Measurements from ENCODE around the gene TTC4.

DNA sequence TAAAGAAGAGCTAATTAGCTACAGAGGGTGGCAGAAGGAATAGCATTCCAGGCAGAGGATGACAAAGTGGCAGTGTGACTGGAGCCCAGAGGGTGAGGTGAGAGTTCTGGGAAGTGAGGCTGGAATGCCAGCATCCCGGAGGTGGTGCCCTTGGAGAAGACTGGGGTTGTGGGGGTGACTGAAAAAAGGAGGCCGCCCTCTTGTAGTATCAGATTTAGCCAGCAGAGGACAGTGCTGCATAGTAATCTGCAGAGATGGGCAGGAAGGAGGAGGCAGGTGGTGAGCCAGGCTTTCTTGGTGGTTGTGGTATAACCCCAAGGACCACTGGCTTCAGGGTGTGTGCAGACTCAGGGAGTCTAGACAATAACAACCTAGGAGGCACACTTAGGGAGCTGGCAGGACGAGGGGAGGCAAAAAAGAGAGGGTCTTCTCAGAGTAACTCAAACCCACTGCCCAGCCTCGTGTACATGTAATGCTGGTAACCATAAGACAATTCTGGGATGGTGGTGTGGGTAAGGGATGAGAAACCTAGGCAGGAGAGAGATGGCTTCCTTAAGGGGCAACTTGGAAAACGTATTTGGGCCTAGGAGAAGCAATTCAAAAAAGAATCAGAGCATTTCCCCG, 43.6 kb upstream of the TTC4 start:
- TF ChIP-seq, protein P1, sequence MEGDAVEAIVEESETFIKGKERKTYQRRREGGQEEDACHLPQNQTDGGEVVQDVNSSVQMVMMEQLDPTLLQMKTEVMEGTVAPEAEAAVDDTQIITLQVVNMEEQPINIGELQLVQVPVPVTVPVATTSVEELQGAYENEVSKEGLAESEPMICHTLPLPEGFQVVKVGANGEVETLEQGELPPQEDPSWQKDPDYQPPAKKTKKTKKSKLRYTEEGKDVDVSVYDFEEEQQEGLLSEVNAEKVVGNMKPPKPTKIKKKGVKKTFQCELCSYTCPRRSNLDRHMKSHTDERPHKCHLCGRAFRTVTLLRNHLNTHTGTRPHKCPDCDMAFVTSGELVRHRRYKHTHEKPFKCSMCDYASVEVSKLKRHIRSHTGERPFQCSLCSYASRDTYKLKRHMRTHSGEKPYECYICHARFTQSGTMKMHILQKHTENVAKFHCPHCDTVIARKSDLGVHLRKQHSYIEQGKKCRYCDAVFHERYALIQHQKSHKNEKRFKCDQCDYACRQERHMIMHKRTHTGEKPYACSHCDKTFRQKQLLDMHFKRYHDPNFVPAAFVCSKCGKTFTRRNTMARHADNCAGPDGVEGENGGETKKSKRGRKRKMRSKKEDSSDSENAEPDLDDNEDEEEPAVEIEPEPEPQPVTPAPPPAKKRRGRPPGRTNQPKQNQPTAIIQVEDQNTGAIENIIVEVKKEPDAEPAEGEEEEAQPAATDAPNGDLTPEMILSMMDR (conservative IDR thresholded peaks at IDR 0.05; ENCODE audit: low read depth, low read length) = peak; percentile 89
- TF ChIP-seq EZH2 (IDR thresholded peaks at IDR 0.05; ENCODE audit: low read length, unreplicated experiment) (no peak), EZH2phosphoT487 (IDR thresholded peaks at IDR 0.05; ENCODE audit: borderline replicate concordance, low read length) (no peak)
